ENCODE results near the gene FRMD1.

- TF ChIP-seq POLR2A (IDR thresholded peaks at IDR 0.05) (no peak), CTCF (IDR thresholded peaks at IDR 0.05) (no peak)
Observed at GRCh38 chr6:168072261-168072660, 6.8 kb downstream of the FRMD1 start.

Data from transverse colon (tissue), 3 donors.